ENCODE data around the gene NRL.
"Not testable (repeated sequence)": the region's sequence is repeated elsewhere in the genome, so short reads cannot be mapped to it uniquely, and the experiment has no call there.

The NRL gene

GRCh38 chr14:24042746-24043145, 72.0 kb downstream of the NRL start:
- Histone ChIP-seq H3K9me3 (ENCODE audit: severe bottlenecking) (no peaks in the 10 kb centered on the region), H3K36me3 (no peaks in the 10 kb centered on the region), H3K27ac (no peak overlapping the region), H3K27me3 (ENCODE audit: insufficient read depth, low read depth, severe bottlenecking) (no peaks in the 10 kb centered on the region), H3K4me3 (ENCODE audit: low read depth, low read length) (no peak overlapping the region)
- no peak for TF ChIP-seq CTCF (IDR thresholded peaks at IDR 0.05; ENCODE audit: low read depth, low read length)
- DNase-seq: no peak

GRCh38 chr14:24040692-24041091, 74.1 kb downstream of the NRL start:
- H3K4me3 ChIP-seq (ENCODE audit: low read depth, low read length): no peak overlapping the region
- H3K27me3 ChIP-seq (ENCODE audit: insufficient read depth, low read depth, severe bottlenecking): no peaks in the 10 kb centered on the region
- DNase-seq: no peak
- no peak for TF ChIP-seq CTCF (IDR thresholded peaks at IDR 0.05; ENCODE audit: low read depth, low read length)
- H3K36me3 ChIP-seq: no peaks in the 10 kb centered on the region
- H3K9me3 ChIP-seq (ENCODE audit: severe bottlenecking): no peaks in the 10 kb centered on the region
- no peak overlapping the region for H3K27ac ChIP-seq

GRCh38 chr14:24038686-24039085, 76.1 kb downstream of the NRL start:
- DNase-seq: no peak
- Histone ChIP-seq H3K27me3 (ENCODE audit: insufficient read depth, low read depth, severe bottlenecking) (no peaks in the 10 kb centered on the region), H3K27ac (no peak overlapping the region), H3K36me3 (no peaks in the 10 kb centered on the region), H3K9me3 (ENCODE audit: severe bottlenecking) (no peaks in the 10 kb centered on the region), H3K4me3 (ENCODE audit: low read depth, low read length) (no peak overlapping the region)
- TF ChIP-seq CTCF (IDR thresholded peaks at IDR 0.05; ENCODE audit: low read depth, low read length): no peak

GRCh38 chr14:24037658-24038037, 77.1 kb downstream of the NRL start:
- DNase-seq: no peak
- Histone ChIP-seq H3K27me3 (ENCODE audit: insufficient read depth, low read depth, severe bottlenecking) (no peaks in the 10 kb centered on the region), H3K9me3 (ENCODE audit: severe bottlenecking) (peaks cover 5% of the 10 kb centered on the region), H3K27ac (no peak overlapping the region), H3K36me3 (no peaks in the 10 kb centered on the region), H3K4me3 (ENCODE audit: low read depth, low read length) (no peak overlapping the region)
- TF ChIP-seq CTCF (IDR thresholded peaks at IDR 0.05; ENCODE audit: low read depth, low read length): no peak

GRCh38 chr14:24036963-24037657, 77.6 kb downstream of the NRL start:
- peak overlapping the region; percentile 58 for H3K4me3 ChIP-seq (ENCODE audit: low read depth, low read length)
- not testable (repeated sequence) for H3K27me3 ChIP-seq (ENCODE audit: insufficient read depth, low read depth, severe bottlenecking); H3K36me3 ChIP-seq; DNase-seq; H3K27ac ChIP-seq; H3K9me3 ChIP-seq (ENCODE audit: severe bottlenecking)

- H3K4me3 ChIP-seq (ENCODE audit: low read depth, low read length): peak overlapping the region; percentile 58
- no peaks in the 10 kb centered on the region for H3K27me3 ChIP-seq (ENCODE audit: insufficient read depth, low read depth, severe bottlenecking)
- no peaks in the 10 kb centered on the region for H3K36me3 ChIP-seq
- H3K9me3 ChIP-seq (ENCODE audit: severe bottlenecking): peaks cover 8% of the 10 kb centered on the region
- peak; percentile 73 for TF ChIP-seq CTCF (IDR thresholded peaks at IDR 0.05; ENCODE audit: low read depth, low read length)
- DNase-seq: peak; percentile 81
- peak overlapping the region; percentile 73 for H3K27ac ChIP-seq
Observed at GRCh38 chr14:24036169-24036962, 78.4 kb downstream of the NRL start.

Measured in WERI-Rb-1 (cell line).